Measurements from ENCODE around the gene GATA3.

Gene GATA3

DNA sequence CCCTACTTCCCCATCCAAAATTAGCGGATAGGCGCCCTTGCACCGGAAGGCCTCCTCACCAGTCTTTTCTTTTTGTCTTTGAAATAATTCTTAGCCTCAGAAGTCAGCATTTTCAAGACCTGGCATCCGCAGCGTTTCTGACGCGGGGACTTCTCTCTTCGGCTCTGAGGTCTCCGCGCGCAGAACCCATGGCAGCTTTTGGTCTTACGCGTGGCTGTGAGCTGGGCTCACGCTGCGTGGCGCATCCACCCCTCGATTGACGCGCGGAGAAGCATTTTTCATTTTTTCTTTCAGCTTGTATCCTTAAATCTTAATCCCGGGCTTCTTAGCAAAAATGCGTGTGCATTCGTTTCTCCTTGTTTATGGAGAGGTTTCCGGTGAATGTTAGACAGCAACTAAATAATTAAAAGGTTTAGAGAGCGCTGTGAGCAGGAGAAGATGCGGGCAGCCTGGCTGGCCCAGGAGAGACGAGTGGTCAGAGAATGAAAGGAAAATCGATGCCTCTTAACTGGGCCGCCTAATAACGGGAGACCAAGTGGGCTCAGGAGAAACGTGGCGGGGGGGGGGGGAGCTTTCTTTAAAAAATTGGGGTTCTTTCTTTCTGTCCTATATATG lies 2.0 kb upstream of the GATA3 start:
- no peak for DNase-seq (ENCODE audit: low read depth)
- H3K4me3 ChIP-seq (ENCODE audit: low read depth, low read length): no peak overlapping the region
- TF ChIP-seq, protein P1, sequence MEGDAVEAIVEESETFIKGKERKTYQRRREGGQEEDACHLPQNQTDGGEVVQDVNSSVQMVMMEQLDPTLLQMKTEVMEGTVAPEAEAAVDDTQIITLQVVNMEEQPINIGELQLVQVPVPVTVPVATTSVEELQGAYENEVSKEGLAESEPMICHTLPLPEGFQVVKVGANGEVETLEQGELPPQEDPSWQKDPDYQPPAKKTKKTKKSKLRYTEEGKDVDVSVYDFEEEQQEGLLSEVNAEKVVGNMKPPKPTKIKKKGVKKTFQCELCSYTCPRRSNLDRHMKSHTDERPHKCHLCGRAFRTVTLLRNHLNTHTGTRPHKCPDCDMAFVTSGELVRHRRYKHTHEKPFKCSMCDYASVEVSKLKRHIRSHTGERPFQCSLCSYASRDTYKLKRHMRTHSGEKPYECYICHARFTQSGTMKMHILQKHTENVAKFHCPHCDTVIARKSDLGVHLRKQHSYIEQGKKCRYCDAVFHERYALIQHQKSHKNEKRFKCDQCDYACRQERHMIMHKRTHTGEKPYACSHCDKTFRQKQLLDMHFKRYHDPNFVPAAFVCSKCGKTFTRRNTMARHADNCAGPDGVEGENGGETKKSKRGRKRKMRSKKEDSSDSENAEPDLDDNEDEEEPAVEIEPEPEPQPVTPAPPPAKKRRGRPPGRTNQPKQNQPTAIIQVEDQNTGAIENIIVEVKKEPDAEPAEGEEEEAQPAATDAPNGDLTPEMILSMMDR (conservative IDR thresholded peaks at IDR 0.05; ENCODE audit: low read depth, low read length): no peak

DNA sequence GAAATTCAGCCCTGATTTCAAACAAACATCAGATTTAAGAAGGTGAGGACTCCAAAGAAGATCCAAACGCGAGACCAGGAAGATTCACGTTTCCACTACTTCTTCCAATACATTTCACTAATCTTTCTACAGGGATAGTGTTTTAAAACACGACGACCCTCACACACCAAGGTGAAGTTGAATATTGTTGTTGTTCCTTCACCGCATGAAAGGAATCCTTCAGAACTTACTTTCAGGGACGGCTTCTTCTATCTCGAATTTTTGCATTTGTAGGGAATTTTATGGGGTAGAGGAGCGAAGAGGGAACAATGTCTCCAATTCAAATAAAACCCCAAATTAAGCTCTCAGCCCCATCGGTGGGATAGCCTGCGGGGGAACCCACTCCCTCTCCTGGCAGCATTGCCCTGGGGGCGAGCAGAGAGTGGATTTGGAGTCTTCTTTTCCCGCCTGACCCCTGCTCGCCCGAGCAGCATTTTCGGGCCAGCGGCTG lies 1.5 kb upstream of the GATA3 start:
- no peak for DNase-seq (ENCODE audit: low read depth)
- TF ChIP-seq, protein P1 (conservative IDR thresholded peaks at IDR 0.05; ENCODE audit: low read depth, low read length): no peak
- H3K4me3 ChIP-seq (ENCODE audit: low read depth, low read length): no peak overlapping the region

DNA sequence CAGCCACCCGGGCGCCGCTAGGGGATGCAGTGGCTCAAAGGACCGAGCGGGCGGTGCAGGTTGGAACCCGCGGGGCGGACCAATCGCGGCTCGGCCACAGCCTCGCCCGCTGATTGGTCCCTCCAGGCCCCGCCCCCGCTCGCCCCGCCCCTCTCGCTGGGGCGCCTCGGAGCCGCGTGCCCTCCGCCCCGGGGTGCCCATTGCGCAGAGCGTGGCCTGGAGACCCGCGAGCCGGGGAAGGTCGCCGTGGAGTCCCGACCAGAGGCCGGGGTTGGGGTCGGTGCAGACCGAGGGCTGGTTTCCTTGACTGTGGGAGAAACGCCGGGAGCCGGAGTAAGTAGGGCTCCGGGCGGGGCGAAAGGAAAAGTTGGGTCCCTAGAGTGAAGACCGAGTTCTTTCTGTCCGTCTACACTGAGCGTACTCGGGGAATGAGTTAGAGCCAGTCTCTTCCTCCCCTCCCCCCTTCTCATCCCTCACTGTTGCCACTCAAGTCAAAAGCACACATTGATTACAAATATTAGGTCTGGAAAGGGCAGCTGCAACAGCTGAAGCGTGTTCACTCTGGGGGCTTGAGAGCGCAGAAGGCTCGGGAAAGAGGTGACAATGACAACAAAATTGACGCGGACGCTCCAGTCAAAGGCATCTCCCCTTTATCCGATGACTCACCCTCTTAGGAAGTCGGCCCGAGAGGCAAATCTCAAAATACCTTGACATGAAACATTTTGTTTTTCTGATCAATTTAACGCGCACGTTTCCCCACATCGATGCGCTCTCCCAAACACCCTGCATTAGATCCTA lies 843 bp upstream of the GATA3 start:
- DNase-seq (ENCODE audit: low read depth): peak; percentile 49
- peak overlapping the region; percentile 37 for H3K4me3 ChIP-seq (ENCODE audit: low read depth, low read length)
- TF ChIP-seq, protein P1 (conservative IDR thresholded peaks at IDR 0.05; ENCODE audit: low read depth, low read length): peak; percentile 51

DNA sequence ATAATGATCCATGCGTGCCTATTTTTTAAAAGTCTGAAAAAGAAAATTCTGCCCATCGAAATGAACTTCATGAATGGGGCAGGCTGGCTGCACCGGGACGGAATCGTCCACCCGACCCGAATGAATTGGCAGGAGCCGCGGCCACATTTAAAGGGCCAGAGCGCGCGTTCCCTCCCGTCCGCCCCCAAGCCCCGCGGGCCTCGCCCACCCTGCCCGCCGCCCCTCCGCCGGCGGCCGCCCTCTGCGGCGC lies 319 bp upstream of the GATA3 start:
- DNase-seq (ENCODE audit: low read depth): no peak
- H3K4me3 ChIP-seq (ENCODE audit: low read depth, low read length): no peak overlapping the region
- TF ChIP-seq, protein P1 (conservative IDR thresholded peaks at IDR 0.05; ENCODE audit: low read depth, low read length): no peak

DNA sequence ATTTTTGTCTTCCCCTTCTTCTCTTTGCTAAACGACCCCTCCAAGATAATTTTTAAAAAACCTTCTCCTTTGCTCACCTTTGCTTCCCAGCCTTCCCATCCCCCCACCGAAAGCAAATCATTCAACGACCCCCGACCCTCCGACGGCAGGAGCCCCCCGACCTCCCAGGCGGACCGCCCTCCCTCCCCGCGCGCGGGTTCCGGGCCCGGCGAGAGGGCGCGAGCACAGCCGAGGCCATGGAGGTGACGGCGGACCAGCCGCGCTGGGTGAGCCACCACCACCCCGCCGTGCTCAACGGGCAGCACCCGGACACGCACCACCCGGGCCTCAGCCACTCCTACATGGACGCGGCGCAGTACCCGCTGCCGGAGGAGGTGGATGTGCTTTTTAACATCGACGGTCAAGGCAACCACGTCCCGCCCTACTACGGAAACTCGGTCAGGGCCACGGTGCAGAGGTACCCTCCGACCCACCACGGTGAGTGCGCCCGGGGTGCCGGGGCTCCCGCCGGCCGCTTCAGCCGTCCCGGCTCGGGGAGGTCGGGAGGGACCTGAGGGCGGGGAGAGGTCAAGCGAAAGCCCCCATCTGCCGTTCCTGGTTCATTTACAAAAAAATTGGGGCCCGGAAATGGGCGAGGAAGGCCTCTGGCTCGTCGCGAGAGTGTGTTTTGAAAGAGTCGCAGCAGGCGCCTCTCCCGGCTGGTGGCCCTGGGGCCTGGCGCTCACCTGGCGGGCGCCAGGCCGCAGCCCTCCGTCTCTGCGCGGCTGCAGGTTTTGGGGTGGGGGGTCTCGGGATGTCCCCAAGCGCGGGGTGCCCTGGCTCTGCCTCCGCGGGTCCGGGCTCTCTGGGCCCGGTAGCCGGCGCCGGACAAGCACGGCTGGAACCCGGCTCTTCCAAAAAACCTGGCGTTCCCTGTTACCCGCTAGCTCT lies 1.2 kb downstream of the GATA3 start:
- TF ChIP-seq, protein P1 (conservative IDR thresholded peaks at IDR 0.05; ENCODE audit: low read depth, low read length): no peak
- DNase-seq (ENCODE audit: low read depth): no peak
- no peak overlapping the region for H3K4me3 ChIP-seq (ENCODE audit: low read depth, low read length)

DNA sequence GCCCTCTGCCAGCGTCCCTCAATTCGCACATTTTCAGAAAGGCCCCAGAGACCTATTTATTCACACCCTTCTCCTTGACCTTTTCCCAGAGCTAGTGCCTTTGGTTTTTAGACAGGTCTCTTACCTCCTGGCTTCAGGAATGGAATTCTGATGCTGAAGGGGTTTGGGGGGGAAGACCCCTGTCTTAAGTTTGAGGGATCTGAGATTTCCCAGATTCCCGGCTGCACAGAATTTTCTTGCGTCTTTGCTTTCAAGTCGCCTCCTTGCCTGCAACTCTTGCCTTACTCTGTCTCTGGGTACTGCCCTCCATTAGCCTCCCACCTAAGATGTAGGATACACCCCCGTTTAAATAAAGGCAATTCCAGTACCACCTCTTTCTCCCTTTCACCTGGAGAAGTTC lies 1.9 kb downstream of the GATA3 start:
- H3K4me3 ChIP-seq (ENCODE audit: low read depth, low read length): no peak overlapping the region
- DNase-seq (ENCODE audit: low read depth): no peak
- TF ChIP-seq, protein P1 (conservative IDR thresholded peaks at IDR 0.05; ENCODE audit: low read depth, low read length): no peak

Data from choroid plexus epithelial cell (primary cell).